ENCODE data around the gene KBTBD12.

- no peak for TF ChIP-seq MAX (IDR thresholded peaks at IDR 0.05)
- no peak for TF ChIP-seq CTCF (IDR thresholded peaks at IDR 0.05; ENCODE audit: low read depth, low read length, missing input control)
- TF ChIP-seq RAD21 (IDR thresholded peaks at IDR 0.05), result no peak
- no peak for TF ChIP-seq TAF1 (conservative IDR thresholded peaks at IDR 0.05)
- TF ChIP-seq REST (IDR thresholded peaks at IDR 0.05), result no peak
These were observed at the start of gene KBTBD12 for GRCh38 chr3:127915115-127915936.

Measured in liver (tissue), 3 donors.